Heart right ventricle (tissue), 16 donors: ENCODE results near the gene RNF38. TPM values are rescaled to one million over a fixed set of nuclear protein-coding genes. Genes with fewer than 3 reads are reported as not detected.
"Not testable (repeated sequence)": the region's sequence is repeated elsewhere in the genome, so short reads cannot be mapped to it uniquely, and the experiment has no call there.

Source experiments
- ATAC-seq, 8 donors: fragments of 200-7000 bp; cut with Tn5 transposase; one replicate each; pipeline ENCODE4 v1.9.1; 2020; ENCODE audit warnings: mild to moderate bottlenecking in 8 of 8, moderate library complexity in 8 of 8, moderate number of reproducible peaks in 1 of 8
- DNase-seq, 2 donors: peaks; one replicate each; pipeline ENCODE4 v3.0.0-alpha.2; 2020
- H3K27ac ChIP-seq, 10 donors: fragments of 200-600 bp; sonication (generic) in 2 of 10; one replicate each; pipeline versions ENCODE4 v1.5.0 to v1.8.0; 2020 to 2022; ENCODE audit warnings: mild to moderate bottlenecking in 3 of 10
- H3K27me3 ChIP-seq, 7 donors: fragments of 200-600 bp; one replicate each; pipeline ENCODE4 v1.8.0; 2021 to 2022; ENCODE audit warnings: mild to moderate bottlenecking in 2 of 7
- H3K36me3 ChIP-seq, 9 donors: fragments of 200-600 bp; sonication (generic) in 1 of 9; one replicate each; pipeline versions ENCODE4 v1.5.0 to v1.8.0; 2020 to 2022; ENCODE audit warnings: mild to moderate bottlenecking in 2 of 9
- H3K4me1 ChIP-seq, 9 donors: fragments of 200-600 bp; sonication (generic) in 1 of 9; one replicate each; pipeline versions ENCODE4 v1.5.0 to v1.8.0; 2020 to 2022; ENCODE audit warnings: mild to moderate bottlenecking in 4 of 9
- H3K4me3 ChIP-seq, 10 donors: fragments of 200-600 bp; sonication (generic) in 2 of 10; one replicate each; pipeline versions ENCODE4 v1.5.0 to v1.8.0; 2020 to 2022; ENCODE audit warnings: mild to moderate bottlenecking in 7 of 10, moderate library complexity in 2 of 10
- H3K9me3 ChIP-seq, 11 donors: fragments of 200-600 bp in 10 of 11; sonication (generic) in 2 of 11; one replicate each; pipeline versions ENCODE4 v1.5.0 to v1.8.0; 2013 to 2022; ENCODE audit warnings: mild to moderate bottlenecking in 2 of 11, control low read depth in 1 of 11, moderate library complexity in 1 of 11
- CTCF ChIP-seq, 9 donors: fragments of 200-600 bp; sonication (generic) in 2 of 9; IDR thresholded peaks; one replicate each; pipeline versions ENCODE4 v1.5.0 to v1.8.0; 2021 to 2022; ENCODE audit warnings: antibody characterized with exemption in 9 of 9, mild to moderate bottlenecking in 5 of 9, moderate library complexity in 1 of 9
- WGBS, 2 donors: extraction: QIAGEN DNeasy Blood & Tissue Kit; methylation state at CpG; one replicate each; pipeline ENCODE4 v1.1.7; 2013; ENCODE audit warnings: inconsistent platforms in 1 of 2; 5-methylcytosine and 5-hydroxymethylcytosine counted together
- intact Hi-C, 10 donors: fragments of 100-400 bp; cut with DNase I; formaldehyde crosslinking; loops; one replicate each; pipeline versions ENCODE4 v1.11.1 to v1.14.2; 2022
- polyA plus RNA-seq, 2 donors: library from polyadenylated mRNA; stranded (reverse); fragments of 200-250 nt; gene quantifications; one replicate each; pipeline ENCODE4 v1.2.3, GENCODE V29; 2013
- total RNA-seq, 10 donors: library from RNA; stranded (reverse); fragmentation: NEBNext Ultra II Directional in 3 of 10; extraction: Animal tissue kit (Norgen Biotek cat#: 25700) in 3 of 10; gene quantifications; one replicate each; pipeline versions ENCODE4 v1.2.1 to v1.2.4, GENCODE V29; 2021 to 2023
- donor health status: Arrhythmogenic right ventricular cardiomyopathy.
- donor health status: ischemic (EF 13 %, LVEDD 7.1; RV severe dilation, severe dysfunction).
- donor health status: healthy with polysubstance abuse.
- donor health status: DM: no; HTN: yes; CAD: no.
- donor health status: DM: no; HTN: no; CAD: no.
- donor health status: ischemic (EF 25% LVEDD 6.9; RV normal size, moderate dysfunction).
- donor health status: ischemic (EF 25% LVEDD 5.7; RV mildly dilated, moderate dysfunction).
- donor health status: healthy.
- donor health status: DM: yes; HTN: yes; CAD: no.
- donor health status: Ischemic cardiomyopathy.
- donor health status: ischemic (EF 35%, LVEDD 5.7; RV mildly dilated, moderate dysfunction).
- donor health status: nonischemic (EF 11% LVEDD 7.7; RV severe dilation, severe dysfunction).
- donor health status: DM: yes; HTN: yes; CAD: no.
- donor health status: PGD.
- donor health status: ischemic (EF 29% LVEDD 5.4; RV normal size, mild dysfunction).
- donor health status: nonischemic (EF 23%, LVEDD 6.1; RV moderate dilation, normal function).

Gene RNF38
- total and polyA plus RNA-seq, 12 donors = 6.4 to 56.0 (median 32.8) TPM

DNA sequence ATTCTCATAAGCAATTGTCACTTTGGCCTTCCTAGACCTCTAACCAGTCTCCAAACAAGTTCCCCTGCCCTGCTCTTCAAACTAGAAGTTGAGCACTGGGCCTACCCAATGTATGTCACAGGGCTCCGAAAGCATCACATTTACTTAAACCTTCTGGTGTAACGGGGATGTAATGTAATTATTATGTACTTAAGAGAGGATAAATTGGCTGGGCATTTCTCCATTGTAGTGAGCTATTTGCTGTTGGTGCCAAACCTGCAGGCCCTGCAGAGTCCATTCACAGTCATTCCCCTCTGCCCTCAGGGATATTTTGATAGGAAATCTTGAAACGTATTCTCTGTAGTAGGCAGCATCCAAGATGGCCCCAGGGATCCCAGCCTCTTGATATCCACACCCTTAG, 77.6 kb downstream of the RNF38 start:
- Histone ChIP-seq H3K27ac (no peak overlapping the region), H3K36me3 (no peaks in the 10 kb centered on the region), H3K9me3 (peaks cover 0 to 4% (median 0%) of the 10 kb centered on the region in 11 donors), H3K4me1 (peaks cover 0 to 5% (median 0%) of the 10 kb centered on the region in 9 donors), H3K4me3 (no peak overlapping the region), H3K27me3 (peaks cover 0 to 8% (median 0%) of the 10 kb centered on the region in 7 donors)
- ATAC-seq (no peak), DNase-seq (no peak)
- intact Hi-C loops = loop anchor here in 6 of 10 donors (10.0 kb wide), 5 partner anchors 58 to 218 kb away; partner anchors contain the start of genes CLTA (in 2 of the 6) and GNE (in 1 of the 6)
- TF ChIP-seq CTCF (IDR thresholded peaks at IDR 0.05) = no peak
- 55 to 56% methylated on average over 3 of the region's 3 CpGs for WGBS, 2 donors

GRCh38 chr9:36321903-36322302, 78.2 kb downstream of the RNF38 start:
- 87 to 88% methylated on average over 4 of the region's 4 CpGs for WGBS, 2 donors
- intact Hi-C loops = loop anchor here in 6 of 10 donors (10.0 kb wide), 5 partner anchors 57 to 217 kb away; partner anchors contain the start of genes CLTA (in 2 of the 6) and GNE (in 1 of the 6)
- not testable (repeated sequence) for H3K36me3 ChIP-seq, H3K27ac ChIP-seq, H3K9me3 ChIP-seq, ATAC-seq, H3K27me3 ChIP-seq, H3K4me3 ChIP-seq, H3K4me1 ChIP-seq, DNase-seq

GRCh38 chr9:36320466-36320865, 79.6 kb downstream of the RNF38 start:
- intact Hi-C loops = loop anchor here in 6 of 10 donors (10.0 kb wide), 5 partner anchors 56 to 216 kb away; partner anchors contain the start of genes CLTA (in 2 of the 6) and GNE (in 1 of the 6)
- no peak for ATAC-seq
- H3K9me3 ChIP-seq = peaks cover 0 to 4% (median 0%) of the 10 kb centered on the region in 11 donors

GRCh38 chr9:36319806-36320205, 80.3 kb downstream of the RNF38 start:
- Histone ChIP-seq H3K4me1 (peaks cover 0 to 5% (median 0%) of the 10 kb centered on the region in 9 donors), H3K9me3 (peaks cover 0 to 4% (median 0%) of the 10 kb centered on the region in 11 donors), H3K27ac (no peak overlapping the region), H3K27me3 (peaks cover 0 to 8% (median 0%) of the 10 kb centered on the region in 7 donors), H3K36me3 (no peaks in the 10 kb centered on the region), H3K4me3 (no peak overlapping the region)
- TF ChIP-seq CTCF (IDR thresholded peaks at IDR 0.05) = no peak
- ATAC-seq (no peak), DNase-seq (no peak)
- intact Hi-C loops = loop anchor here in 6 of 10 donors (10.0 kb wide), 5 partner anchors 55 to 215 kb away; partner anchors contain the start of genes CLTA (in 2 of the 6) and GNE (in 1 of the 6)
- WGBS, 2 donors = 84 to 87% methylated on average over 6 of the region's 6 CpGs

More at GRCh38 chr9:36320466-36320865, 79.6 kb downstream of the RNF38 start:
- Histone ChIP-seq H3K4me1 (peaks cover 0 to 5% (median 0%) of the 10 kb centered on the region in 9 donors), H3K27me3 (peaks cover 0 to 8% (median 0%) of the 10 kb centered on the region in 7 donors), H3K27ac (no peak overlapping the region), H3K36me3 (no peaks in the 10 kb centered on the region), H3K4me3 (no peak overlapping the region)
- no peak for TF ChIP-seq CTCF (IDR thresholded peaks at IDR 0.05)
- no peak for DNase-seq
- 62 to 63% methylated on average over 5 of the region's 5 CpGs for WGBS, 2 donors

GRCh38 chr9:36319183-36319582, 80.9 kb downstream of the RNF38 start:
- no peaks in the 10 kb centered on the region for H3K36me3 ChIP-seq
- DNase-seq (no peak), ATAC-seq (no peak)
- no peak overlapping the region for H3K27ac ChIP-seq
- intact Hi-C loops = no loop called here
- H3K27me3 ChIP-seq = peaks cover 0 to 8% (median 0%) of the 10 kb centered on the region in 7 donors
- H3K4me3 ChIP-seq = no peak overlapping the region
- peaks cover 0 to 5% (median 0%) of the 10 kb centered on the region in 9 donors for H3K4me1 ChIP-seq
- WGBS, 2 donors = 82 to 90% methylated on average over 7 of the region's 7 CpGs
- peaks cover 0 to 4% (median 0%) of the 10 kb centered on the region in 11 donors for H3K9me3 ChIP-seq
- TF ChIP-seq CTCF (IDR thresholded peaks at IDR 0.05) = no peak
